Breast epithelium (tissue), 3 donors: ENCODE measurements around the gene CACNB1.

ENCODE experiments used
- POLR2A ChIP-seq: fragments of 450-650 bp; IDR thresholded peaks from one replicate; pipeline ENCODE4 v1.6.1; 2016; ENCODE audit warnings: antibody characterized with exemption, mild to moderate bottlenecking, moderate library complexity
- TF ChIP-seq, protein P1 (sequence below), 3 donors: fragments of 450-650 bp; IDR thresholded peaks; one replicate each; pipeline ENCODE4 v1.5.1; 2016 to 2017; ENCODE audit warnings: antibody characterized with exemption in 3 of 3, mild to moderate bottlenecking in 3 of 3, moderate library complexity in 3 of 3

DNA sequence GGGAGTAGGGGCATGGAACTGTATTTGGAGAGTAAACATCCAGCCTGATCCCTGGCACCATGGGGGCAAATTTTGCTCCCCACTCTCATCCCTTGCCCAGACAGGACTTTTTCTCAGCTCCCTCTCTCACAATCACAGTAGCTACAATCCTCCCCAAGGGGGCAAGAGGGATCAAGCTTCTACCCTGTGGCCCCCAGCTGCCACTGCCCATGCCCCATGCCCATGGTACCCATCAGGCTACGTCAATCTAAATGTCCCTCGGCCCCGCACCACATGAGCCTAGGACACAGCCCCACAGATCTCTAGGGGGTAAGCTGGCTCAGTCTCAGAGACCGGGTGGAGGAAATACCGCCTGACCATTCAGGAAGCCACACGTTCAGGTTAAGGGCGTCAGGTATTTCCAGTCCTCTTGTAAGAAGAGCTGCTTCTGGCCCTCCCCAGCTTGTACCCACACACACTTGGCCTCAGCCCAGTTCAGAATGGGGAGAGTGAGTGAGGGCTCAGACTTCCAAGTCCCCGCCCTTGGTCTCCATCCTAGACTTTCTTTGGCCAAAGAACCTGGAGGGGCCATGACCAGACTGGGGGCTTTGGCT is 1.8 kb downstream of the CACNB1 start:
- TF ChIP-seq, protein P1, sequence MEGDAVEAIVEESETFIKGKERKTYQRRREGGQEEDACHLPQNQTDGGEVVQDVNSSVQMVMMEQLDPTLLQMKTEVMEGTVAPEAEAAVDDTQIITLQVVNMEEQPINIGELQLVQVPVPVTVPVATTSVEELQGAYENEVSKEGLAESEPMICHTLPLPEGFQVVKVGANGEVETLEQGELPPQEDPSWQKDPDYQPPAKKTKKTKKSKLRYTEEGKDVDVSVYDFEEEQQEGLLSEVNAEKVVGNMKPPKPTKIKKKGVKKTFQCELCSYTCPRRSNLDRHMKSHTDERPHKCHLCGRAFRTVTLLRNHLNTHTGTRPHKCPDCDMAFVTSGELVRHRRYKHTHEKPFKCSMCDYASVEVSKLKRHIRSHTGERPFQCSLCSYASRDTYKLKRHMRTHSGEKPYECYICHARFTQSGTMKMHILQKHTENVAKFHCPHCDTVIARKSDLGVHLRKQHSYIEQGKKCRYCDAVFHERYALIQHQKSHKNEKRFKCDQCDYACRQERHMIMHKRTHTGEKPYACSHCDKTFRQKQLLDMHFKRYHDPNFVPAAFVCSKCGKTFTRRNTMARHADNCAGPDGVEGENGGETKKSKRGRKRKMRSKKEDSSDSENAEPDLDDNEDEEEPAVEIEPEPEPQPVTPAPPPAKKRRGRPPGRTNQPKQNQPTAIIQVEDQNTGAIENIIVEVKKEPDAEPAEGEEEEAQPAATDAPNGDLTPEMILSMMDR (IDR thresholded peaks at IDR 0.05), result no peak
- no peak for TF ChIP-seq POLR2A
